GM12878 (cell line): Measurements from ENCODE around the gene RPS26. TPM values are rescaled to one million over a fixed set of nuclear protein-coding genes. Genes with fewer than 3 reads are reported as not detected.
A peak's percentile ranks its signal among the peaks of the same experiment; 100 is the strongest.

Experiments used
- ATAC-seq: fragments of 200-7000 bp; cut with Tn5 transposase; 3 replicates; pipeline ENCODE4 v1.9.1; 2020; ENCODE audit warnings: mild to moderate bottlenecking, moderate library complexity
- BruUV-seq: library from RNA; stranded (reverse); fragments of 400-500 nt; replicated peaks from 2 replicates; lab custom pipeline; 2021; lab: Mats Ljungman, UMichigan
- CTCF ChIA-PET: fragments of 300-600 bp; sonication (Branson Sonifier 250); formaldehyde crosslinking; extraction: SDS; loops from one replicate; lab custom pipeline; 2021; ENCODE audit warnings: inconsistent platforms; lab: Yijun Ruan, JAX
- POLR2A ChIA-PET: fragments of 350-600 bp; formaldehyde crosslinking; extraction: SDS; loops from one replicate; lab custom pipeline; 2021; ENCODE audit warnings: inconsistent platforms; lab: Charles Lee
- RAD21 ChIA-PET: fragments of 300-600 bp; sonication (Branson Sonifier 250); formaldehyde crosslinking; loops from one replicate; lab custom pipeline; 2023; ENCODE audit warnings: antibody characterized with exemption; ENCODE audit not compliant: unreplicated experiment; lab: Charles Lee
- SMC1A ChIA-PET: fragments of 300-600 bp; sonication (Branson Sonifier 250); formaldehyde crosslinking; loops from one replicate; lab custom pipeline; 2023; ENCODE audit not compliant: unreplicated experiment, uncharacterized antibody; lab: Charles Lee
- DNase-seq: peaks from one replicate; pipeline ENCODE4 v3.0.0-alpha.2; 2011; ENCODE audit warnings: low read depth, low spot score
- FAIRE-seq: peaks from 3 replicates; lab custom pipeline; 2011; peaks lifted over from hg19 to GRCh38; lab: Jason Lieb, UNC
- H2AFZ ChIP-seq: 2 replicates; pipeline ENCODE4 v1.6.0; 2011; ENCODE audit warnings: low read depth, low read length, control low read depth; ENCODE audit not compliant: control insufficient read depth
- H3K27ac ChIP-seq: 2 replicates; pipeline ENCODE4 v1.5.1; 2011; ENCODE audit warnings: control low read depth; ENCODE audit not compliant: control insufficient read depth, insufficient read depth
- H3K27me3 ChIP-seq, 2 experiments: replicated peaks in 1 of 2; 2 replicates each; pipeline versions ENCODE4 v1.6.0 to v1.6.1; 2011; ENCODE audit warnings: low read length in 1 of 2; ENCODE audit not compliant: control insufficient read depth in 2 of 2, insufficient read depth in 2 of 2
- H3K36me3 ChIP-seq, 2 experiments: 2 replicates each; pipeline ENCODE4 v1.5.1; 2011; ENCODE audit warnings: low read length in 1 of 2; ENCODE audit not compliant: control insufficient read depth in 2 of 2, insufficient read depth in 2 of 2
- H3K4me1 ChIP-seq: 2 replicates; pipeline ENCODE4 v1.6.1; 2011; ENCODE audit warnings: mild to moderate bottlenecking, low read length, moderate library complexity, mixed read lengths; ENCODE audit not compliant: control insufficient read depth, insufficient read depth
- H3K4me2 ChIP-seq: 2 replicates; pipeline ENCODE4 v1.6.0; 2011; ENCODE audit warnings: control low read depth; ENCODE audit not compliant: control insufficient read depth, insufficient read depth
- H3K4me3 ChIP-seq: fragments of 200-600 bp; sonication (generic); 2 replicates; pipeline ENCODE4 v1.5.1; 2016
- H3K79me2 ChIP-seq: 2 replicates; pipeline ENCODE4 v1.6.0; 2011; ENCODE audit warnings: low read length; ENCODE audit not compliant: control insufficient read depth, insufficient read depth
- H3K9ac ChIP-seq: 2 replicates; pipeline ENCODE4 v1.8.0; 2011; ENCODE audit warnings: low read length, control low read depth, mixed read lengths; ENCODE audit not compliant: control insufficient read depth, insufficient read depth
- H3K9me3 ChIP-seq: replicated peaks from 3 replicates; pipeline ENCODE4 v1.5.1; 2011; ENCODE audit warnings: mild to moderate bottlenecking, low read length; ENCODE audit not compliant: control insufficient read depth, insufficient read depth
- H4K20me1 ChIP-seq: 2 replicates; pipeline ENCODE4 v1.6.0; 2011; ENCODE audit not compliant: control insufficient read depth, insufficient read depth
- CHD1 ChIP-seq: IDR thresholded peaks from 2 replicates; pipeline ENCODE4 v1.6.1; 2012; ENCODE audit warnings: low read depth, low read length, improper control_type of control experiment
- IRF4 ChIP-seq: IDR thresholded peaks from 2 replicates; pipeline ENCODE4 v1.6.1; 2011; ENCODE audit warnings: low read depth, low read length
- KLF5 ChIP-seq: fragments of 450-650 bp; IDR thresholded peaks from 2 replicates; pipeline ENCODE4 v1.6.1; 2014; ENCODE audit warnings: mild to moderate bottlenecking; ENCODE audit not compliant: partially characterized antibody
- MTA2 ChIP-seq: fragments of 450-650 bp; IDR thresholded peaks from 2 replicates; pipeline ENCODE4 v1.6.1; 2016; ENCODE audit warnings: low read depth, mild to moderate bottlenecking, moderate library complexity
- MXI1 ChIP-seq: fragments of 150-350 bp; IDR thresholded peaks from 2 replicates; pipeline ENCODE4 v1.6.1; 2011; ENCODE audit warnings: low read depth, mild to moderate bottlenecking, inconsistent platforms, low read length, improper control_type of control experiment
- NFIC ChIP-seq: IDR thresholded peaks from 2 replicates; pipeline ENCODE4 v1.6.1; 2012; ENCODE audit warnings: low read depth, mild to moderate bottlenecking, inconsistent platforms, low read length, moderate library complexity
- RAD21 ChIP-seq: IDR thresholded peaks from 2 replicates; pipeline ENCODE4 v1.6.1; 2011; ENCODE audit warnings: mild to moderate bottlenecking, low read depth, low read length, moderate library complexity; ENCODE audit not compliant: insufficient read depth
- RB1 ChIP-seq: fragments of 450-650 bp; formaldehyde crosslinking; IDR thresholded peaks from 2 replicates; pipeline ENCODE4 v1.6.1; 2017; ENCODE audit warnings: mild to moderate bottlenecking, borderline replicate concordance
- WGBS: methylation state at CpG from one replicate; pipeline ENCODE4 v1.1.6; 2016; ENCODE audit warnings: low lambda C conversion rate; ENCODE audit not compliant: insufficient replicate concordance, insufficient coverage; ENCODE audit errors: missing lambda C conversion rate; 5-methylcytosine and 5-hydroxymethylcytosine counted together
- in situ Hi-C: fragments of 300-500 bp; cut with MboI; formaldehyde crosslinking; loops from 9 replicates; pipeline ENCODE4 v1.14.3; 2018; ENCODE audit warnings: mixed read lengths
- intact Hi-C: fragments of 100-400 bp; cut with micrococcal nuclease; formaldehyde crosslinking; loops from one replicate; pipeline ENCODE4 v1.14.2; 2022; ENCODE audit not compliant: unreplicated experiment
- polyA plus RNA-seq, 11 experiments: library from polyadenylated mRNA; depleted of rRNA in 4 of 11; unstranded in 6 of 11; stranded (reverse) in 5 of 11; fragments of >200 nt; fragmentation: Nextera tagmentation in 4 of 11; fragmentation: Illumina TruSeq in 1 of 11; extraction: Ambion mirVana in 4 of 11; extraction: Trizol in 1 of 11; gene quantifications; 1 replicate in 1 of 11; 2 replicates in 10 of 11; pipeline versions ENCODE4 v1.2.1 to v1.2.3, GENCODE V29; 2011 to 2016; ENCODE audit warnings: inconsistent platforms in 2 of 11, missing spikeins in 2 of 11, low read depth in 1 of 11
- total RNA-seq, 4 experiments: library from RNA; depleted of rRNA in 3 of 4; stranded (reverse); fragments of >200 nt in 3 of 4; fragmentation: Illumina TruSeq in 1 of 4; extraction: Trizol in 1 of 4; gene quantifications; 2 replicates each; pipeline versions ENCODE4 v1.2.1 to v1.2.3, GENCODE V29; 2013 to 2021
- TF ChIP-seq, protein P1 (sequence below): fragments of 450-650 bp; conservative IDR thresholded peaks from 2 replicates; pipeline ENCODE4 v1.6.1; 2017; ENCODE audit warnings: mild to moderate bottlenecking, moderate library complexity
- TF ChIP-seq, protein P2 (sequence below): fragments of 450-650 bp; IDR thresholded peaks from 2 replicates; pipeline ENCODE4 v1.6.1; 2017; ENCODE audit warnings: low read depth, mild to moderate bottlenecking, moderate library complexity
- TF ChIP-seq, protein P3 (sequence below): fragments of 150-350 bp; IDR thresholded peaks from 2 replicates; pipeline ENCODE4 v1.6.1; 2014; ENCODE audit warnings: mild to moderate bottlenecking, low read depth, low read length

RPS26 gene
- total and polyA plus RNA-seq, 10 of the 15 experiments (the other 5 are each of a cell fraction or from before 2014, with no cell fraction given): 75.5 to 3,147 (median 881) TPM

DNA sequence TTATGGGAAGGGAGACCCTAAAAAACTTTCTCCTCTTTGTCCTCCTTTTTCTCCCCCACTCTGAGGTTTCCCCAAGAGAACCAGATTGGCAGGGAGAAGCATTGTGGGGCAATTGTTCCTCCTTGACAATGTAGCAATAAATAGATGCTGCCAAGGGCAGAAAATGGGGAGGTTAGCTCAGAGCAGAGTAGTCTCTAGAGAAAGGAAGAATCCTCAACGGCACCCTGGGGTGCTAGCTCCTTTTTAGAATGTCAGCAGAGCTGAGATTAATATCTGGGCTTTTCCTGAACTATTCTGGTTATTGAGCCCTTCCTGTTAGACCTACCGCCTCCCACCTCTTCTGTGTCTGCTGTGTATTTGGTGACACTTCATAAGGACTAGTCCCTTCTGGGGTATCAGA, 4.6 kb upstream of the RPS26 start:
- RAD21 ChIA-PET: interaction anchor here (0.6 to 1.5 kb wide), 5 partner anchors 40 to 299 kb away, joined by 3 to 6 read pairs (median 4); partner anchors contain the start of gene SUOX
- TF ChIP-seq MTA2 (no peak), NFIC (no peak), IRF4 (no peak), RB1 (no peak), CHD1 (no peak), MXI1 (no peak), KLF5 (no peak), RAD21 (no peak)
- TF ChIP-seq, protein P1, sequence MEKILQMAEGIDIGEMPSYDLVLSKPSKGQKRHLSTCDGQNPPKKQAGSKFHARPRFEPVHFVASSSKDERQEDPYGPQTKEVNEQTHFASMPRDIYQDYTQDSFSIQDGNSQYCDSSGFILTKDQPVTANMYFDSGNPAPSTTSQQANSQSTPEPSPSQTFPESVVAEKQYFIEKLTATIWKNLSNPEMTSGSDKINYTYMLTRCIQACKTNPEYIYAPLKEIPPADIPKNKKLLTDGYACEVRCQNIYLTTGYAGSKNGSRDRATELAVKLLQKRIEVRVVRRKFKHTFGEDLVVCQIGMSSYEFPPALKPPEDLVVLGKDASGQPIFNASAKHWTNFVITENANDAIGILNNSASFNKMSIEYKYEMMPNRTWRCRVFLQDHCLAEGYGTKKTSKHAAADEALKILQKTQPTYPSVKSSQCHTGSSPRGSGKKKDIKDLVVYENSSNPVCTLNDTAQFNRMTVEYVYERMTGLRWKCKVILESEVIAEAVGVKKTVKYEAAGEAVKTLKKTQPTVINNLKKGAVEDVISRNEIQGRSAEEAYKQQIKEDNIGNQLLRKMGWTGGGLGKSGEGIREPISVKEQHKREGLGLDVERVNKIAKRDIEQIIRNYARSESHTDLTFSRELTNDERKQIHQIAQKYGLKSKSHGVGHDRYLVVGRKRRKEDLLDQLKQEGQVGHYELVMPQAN: no peak
- TF ChIP-seq, protein P2, sequence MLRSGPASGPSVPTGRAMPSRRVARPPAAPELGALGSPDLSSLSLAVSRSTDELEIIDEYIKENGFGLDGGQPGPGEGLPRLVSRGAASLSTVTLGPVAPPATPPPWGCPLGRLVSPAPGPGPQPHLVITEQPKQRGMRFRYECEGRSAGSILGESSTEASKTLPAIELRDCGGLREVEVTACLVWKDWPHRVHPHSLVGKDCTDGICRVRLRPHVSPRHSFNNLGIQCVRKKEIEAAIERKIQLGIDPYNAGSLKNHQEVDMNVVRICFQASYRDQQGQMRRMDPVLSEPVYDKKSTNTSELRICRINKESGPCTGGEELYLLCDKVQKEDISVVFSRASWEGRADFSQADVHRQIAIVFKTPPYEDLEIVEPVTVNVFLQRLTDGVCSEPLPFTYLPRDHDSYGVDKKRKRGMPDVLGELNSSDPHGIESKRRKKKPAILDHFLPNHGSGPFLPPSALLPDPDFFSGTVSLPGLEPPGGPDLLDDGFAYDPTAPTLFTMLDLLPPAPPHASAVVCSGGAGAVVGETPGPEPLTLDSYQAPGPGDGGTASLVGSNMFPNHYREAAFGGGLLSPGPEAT: no peak
- TF ChIP-seq, protein P3, sequence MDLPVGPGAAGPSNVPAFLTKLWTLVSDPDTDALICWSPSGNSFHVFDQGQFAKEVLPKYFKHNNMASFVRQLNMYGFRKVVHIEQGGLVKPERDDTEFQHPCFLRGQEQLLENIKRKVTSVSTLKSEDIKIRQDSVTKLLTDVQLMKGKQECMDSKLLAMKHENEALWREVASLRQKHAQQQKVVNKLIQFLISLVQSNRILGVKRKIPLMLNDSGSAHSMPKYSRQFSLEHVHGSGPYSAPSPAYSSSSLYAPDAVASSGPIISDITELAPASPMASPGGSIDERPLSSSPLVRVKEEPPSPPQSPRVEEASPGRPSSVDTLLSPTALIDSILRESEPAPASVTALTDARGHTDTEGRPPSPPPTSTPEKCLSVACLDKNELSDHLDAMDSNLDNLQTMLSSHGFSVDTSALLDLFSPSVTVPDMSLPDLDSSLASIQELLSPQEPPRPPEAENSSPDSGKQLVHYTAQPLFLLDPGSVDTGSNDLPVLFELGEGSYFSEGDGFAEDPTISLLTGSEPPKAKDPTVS: no peak
- Histone ChIP-seq H3K9me3 (no peaks in the 10 kb centered on the region), H3K27ac (no peak overlapping the region), H3K9ac (no peak overlapping the region), H3K4me3 (no peak overlapping the region), H3K36me3 (no peaks in the 10 kb centered on the region), H3K79me2 (peaks cover 4% of the 10 kb centered on the region), H2AFZ (peak overlapping the region; percentile 7; the same call in 1 of the 2 replicates), H3K4me1 (peaks cover 6% of the 10 kb centered on the region), H3K4me2 (no peak overlapping the region), H3K27me3 (no peaks in the 10 kb centered on the region), H4K20me1 (no peaks in the 10 kb centered on the region)
- POLR2A ChIA-PET: interaction anchor here (0.6 to 1.3 kb wide), 4 partner anchors 40 to 318 kb away, joined by 3 to 4 read pairs (median 3); partner anchors contain the start of genes DGKA, RPL41 and SUOX
- SMC1A ChIA-PET: interaction anchor here (1.4 to 5.0 kb wide), 2 partner anchors 41 to 298 kb away, joined by 7 to 52 read pairs; partner anchors contain the start of gene SUOX
- WGBS: 6% methylated on average over 2 of the region's 2 CpGs
- BruUV-seq: no TSS peak
- in situ Hi-C loops: no loop called here
- no peak for ATAC-seq
- FAIRE-seq: no peak
- no peak for DNase-seq
- CTCF ChIA-PET: interaction anchor here (0.5 to 5.0 kb wide), 6 partner anchors 23 to 298 kb away, joined by 3 to 64 read pairs (median 4); partner anchors contain the start of gene SUOX
- intact Hi-C loops: no loop called here
